Measurements from ENCODE around the gene BANP.

BANP gene

DNA sequence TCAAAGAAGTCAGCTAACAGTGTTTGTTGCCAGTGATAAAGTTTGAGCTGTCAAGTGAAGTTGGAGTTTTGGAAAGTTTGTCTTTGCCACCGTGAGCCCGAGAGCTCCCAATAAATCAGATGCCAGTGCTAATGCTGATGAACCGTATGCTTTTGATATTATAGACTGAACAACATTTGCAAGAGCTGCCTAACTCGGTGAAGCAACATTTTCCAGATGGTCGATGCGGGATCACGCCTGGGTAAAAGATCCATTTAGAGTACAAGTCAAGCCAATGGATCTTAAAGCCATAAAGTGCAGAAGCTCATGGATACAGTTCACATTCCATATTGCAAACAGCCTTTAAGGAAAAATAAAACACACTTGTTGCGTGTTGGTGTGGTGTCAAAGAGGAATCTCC lies 9.6 kb downstream of the BANP start:
- TF ChIP-seq, protein P1, sequence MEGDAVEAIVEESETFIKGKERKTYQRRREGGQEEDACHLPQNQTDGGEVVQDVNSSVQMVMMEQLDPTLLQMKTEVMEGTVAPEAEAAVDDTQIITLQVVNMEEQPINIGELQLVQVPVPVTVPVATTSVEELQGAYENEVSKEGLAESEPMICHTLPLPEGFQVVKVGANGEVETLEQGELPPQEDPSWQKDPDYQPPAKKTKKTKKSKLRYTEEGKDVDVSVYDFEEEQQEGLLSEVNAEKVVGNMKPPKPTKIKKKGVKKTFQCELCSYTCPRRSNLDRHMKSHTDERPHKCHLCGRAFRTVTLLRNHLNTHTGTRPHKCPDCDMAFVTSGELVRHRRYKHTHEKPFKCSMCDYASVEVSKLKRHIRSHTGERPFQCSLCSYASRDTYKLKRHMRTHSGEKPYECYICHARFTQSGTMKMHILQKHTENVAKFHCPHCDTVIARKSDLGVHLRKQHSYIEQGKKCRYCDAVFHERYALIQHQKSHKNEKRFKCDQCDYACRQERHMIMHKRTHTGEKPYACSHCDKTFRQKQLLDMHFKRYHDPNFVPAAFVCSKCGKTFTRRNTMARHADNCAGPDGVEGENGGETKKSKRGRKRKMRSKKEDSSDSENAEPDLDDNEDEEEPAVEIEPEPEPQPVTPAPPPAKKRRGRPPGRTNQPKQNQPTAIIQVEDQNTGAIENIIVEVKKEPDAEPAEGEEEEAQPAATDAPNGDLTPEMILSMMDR (IDR thresholded peaks at IDR 0.05; ENCODE audit: insufficient read depth, missing control alignments), result no peak
- DNase-seq (ENCODE audit: insufficient read length, low spot score), result no peak
- no peak for FAIRE-seq

DNA sequence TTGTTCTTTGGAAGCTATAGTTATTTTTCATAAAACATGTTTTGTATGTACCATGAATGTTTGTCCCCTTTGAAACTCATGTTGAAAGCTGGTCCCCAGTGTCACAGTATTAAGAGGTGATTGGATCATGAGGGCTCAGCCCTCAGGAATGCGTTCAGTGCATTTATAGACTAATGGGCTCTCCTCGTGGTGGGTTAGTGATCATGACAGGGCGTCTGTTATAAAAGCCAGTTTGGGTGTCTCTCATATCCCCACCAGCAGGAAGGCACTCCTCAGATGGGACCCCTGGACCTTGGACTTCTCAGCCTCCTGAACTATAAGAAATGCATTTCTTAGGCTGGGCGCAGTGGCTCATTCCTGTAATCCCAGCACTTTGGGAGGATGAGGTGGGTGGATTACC lies 10.4 kb downstream of the BANP start:
- no peak for DNase-seq (ENCODE audit: insufficient read length, low spot score)
- TF ChIP-seq, protein P1 (IDR thresholded peaks at IDR 0.05; ENCODE audit: insufficient read depth, missing control alignments), result no peak
- FAIRE-seq, result no peak

DNA sequence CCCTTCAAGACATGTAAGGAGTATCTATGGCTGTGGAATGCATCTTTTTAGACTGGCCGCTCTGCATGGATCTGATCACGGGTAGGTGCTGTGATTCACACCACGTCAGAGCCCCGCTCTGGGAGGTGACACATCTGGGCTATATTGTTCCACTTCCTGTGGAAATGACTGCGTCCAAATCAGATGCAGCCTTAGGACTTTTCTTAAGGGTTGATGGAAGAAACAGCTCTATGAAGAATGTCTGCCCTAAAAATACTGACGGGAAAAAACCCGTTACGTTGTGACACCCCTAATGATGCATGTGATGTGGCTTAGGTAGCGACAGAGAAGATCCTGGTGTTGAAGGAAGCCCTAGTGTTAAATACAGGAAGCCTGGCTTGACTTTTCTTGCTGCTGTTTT lies 12.2 kb downstream of the BANP start:
- FAIRE-seq (no peak), DNase-seq (ENCODE audit: insufficient read length, low spot score) (no peak)
- TF ChIP-seq, protein P1 (IDR thresholded peaks at IDR 0.05; ENCODE audit: insufficient read depth, missing control alignments), result no peak

DNA sequence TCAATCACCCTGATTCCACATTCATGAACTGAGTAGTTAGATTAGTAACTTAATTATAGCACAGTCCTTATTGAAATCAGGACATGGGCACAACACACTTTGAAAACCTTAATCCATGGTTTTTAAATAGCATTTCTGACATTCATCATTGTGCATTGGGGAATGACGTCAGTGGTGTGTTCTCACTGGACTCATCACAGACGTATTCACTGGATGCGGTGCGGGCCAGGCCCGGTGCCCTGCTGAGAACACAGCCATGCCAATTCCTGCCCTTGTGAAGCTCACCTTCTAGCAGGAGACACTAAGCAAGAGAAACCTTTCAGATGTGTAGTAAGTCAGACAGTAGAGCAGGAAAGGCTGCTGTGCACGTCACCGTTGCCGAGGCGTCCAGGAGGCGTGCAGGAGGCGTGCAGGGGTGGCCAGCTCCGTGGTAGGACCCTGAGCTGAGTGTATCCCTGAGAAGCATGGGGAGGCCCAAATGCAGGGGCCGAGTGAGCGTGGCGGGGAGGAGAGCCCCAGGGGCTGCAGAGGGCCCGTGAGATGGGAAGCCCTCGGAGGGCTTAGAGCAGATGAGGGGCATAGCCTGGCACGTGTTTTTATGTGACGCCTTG lies 12.9 kb downstream of the BANP start:
- DNase-seq (ENCODE audit: insufficient read length, low spot score) (no peak), FAIRE-seq (no peak)
- TF ChIP-seq, protein P1 (IDR thresholded peaks at IDR 0.05; ENCODE audit: insufficient read depth, missing control alignments), result no peak

DNA sequence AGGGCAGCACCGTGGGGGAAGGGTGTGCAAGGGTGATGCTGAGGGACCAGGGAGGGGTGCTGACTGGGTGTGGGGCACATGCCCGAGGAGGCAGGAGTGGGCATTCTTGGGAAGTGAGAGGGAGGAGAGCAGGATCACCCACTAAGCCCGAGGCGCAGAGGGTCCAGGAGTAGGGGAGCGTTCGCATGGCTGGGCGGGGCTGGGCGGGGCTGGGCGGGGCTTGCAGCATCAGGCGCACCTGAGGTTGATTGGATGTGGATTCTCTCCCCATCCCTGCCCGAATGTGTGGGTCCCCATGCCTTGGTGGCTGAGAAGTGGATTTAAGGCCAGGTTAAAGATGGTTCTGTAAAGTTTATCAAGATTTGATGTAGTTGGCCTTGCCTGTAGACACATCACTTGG lies 14.2 kb downstream of the BANP start:
- no peak for DNase-seq (ENCODE audit: insufficient read length, low spot score)
- TF ChIP-seq, protein P1 (IDR thresholded peaks at IDR 0.05; ENCODE audit: insufficient read depth, missing control alignments), result no peak
- FAIRE-seq, result no peak

DNA sequence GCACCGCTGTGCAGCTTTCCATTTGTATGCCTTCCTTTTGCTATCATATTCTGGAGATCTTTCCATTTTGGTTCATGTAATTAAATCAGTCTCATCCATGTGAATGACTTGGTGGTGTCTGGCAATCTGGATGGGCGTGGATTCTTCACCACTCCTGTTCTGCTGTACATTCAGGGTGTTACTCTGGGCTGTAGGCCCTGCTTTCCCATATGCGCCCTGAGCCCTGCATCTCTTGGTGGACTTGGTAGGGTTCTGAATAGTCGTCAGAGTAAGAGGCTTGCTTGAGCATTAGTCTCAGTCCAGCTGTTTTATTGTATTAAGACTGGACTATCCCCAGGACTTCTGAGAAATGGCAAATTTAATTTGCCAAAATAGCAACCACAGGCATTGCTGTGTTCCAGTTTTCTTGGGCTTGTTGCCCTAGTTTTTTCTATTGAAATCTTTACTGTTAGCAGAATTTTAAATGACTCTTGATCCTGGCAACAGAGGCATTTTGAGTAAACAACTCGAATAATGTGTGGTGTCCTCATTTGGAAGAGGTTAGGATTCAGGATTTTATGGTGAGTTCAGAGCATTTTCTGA lies 14.9 kb downstream of the BANP start:
- TF ChIP-seq, protein P1 (IDR thresholded peaks at IDR 0.05; ENCODE audit: insufficient read depth, missing control alignments), result no peak
- DNase-seq (ENCODE audit: insufficient read length, low spot score), result no peak
- FAIRE-seq, result no peak

DNA sequence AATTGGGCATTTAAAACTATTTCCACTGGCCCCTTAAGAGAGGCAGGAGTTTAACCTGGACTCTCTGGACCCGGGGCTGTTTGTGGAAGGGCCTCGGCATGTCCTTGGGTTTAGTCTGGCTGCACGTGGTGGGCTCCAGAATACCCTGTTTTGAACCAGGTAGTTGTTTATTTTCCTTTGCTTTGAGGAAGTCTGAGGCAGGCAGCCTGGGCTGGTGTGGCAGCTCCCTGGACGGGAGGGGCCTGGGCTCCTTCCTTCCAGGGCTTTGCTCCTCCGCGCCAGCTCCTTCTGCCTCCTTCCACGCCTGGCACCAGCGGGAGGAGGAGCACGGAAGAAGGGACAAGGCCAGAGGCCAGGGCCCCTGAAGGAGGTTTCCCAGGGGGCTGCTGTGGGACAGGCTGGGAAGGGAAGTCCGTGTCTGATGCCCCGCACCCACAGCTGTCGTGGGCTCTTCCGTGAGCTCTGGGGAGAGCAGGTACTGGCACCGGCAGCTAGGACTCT lies 15.5 kb downstream of the BANP start:
- DNase-seq (ENCODE audit: insufficient read length, low spot score) (no peak), FAIRE-seq (no peak)
- TF ChIP-seq, protein P1 (IDR thresholded peaks at IDR 0.05; ENCODE audit: insufficient read depth, missing control alignments), result no peak

All from D721Med (cell line).